Stimulated activated naive CD4-positive, alpha-beta T cell (primary cell): ENCODE measurements around the gene CIROP.

Experiments used
- DNase-seq, 6 experiments: peaks; one replicate each; lab custom pipeline; 2025; lab: John Stamatoyannopoulos, UW

Gene CIROP

DNA sequence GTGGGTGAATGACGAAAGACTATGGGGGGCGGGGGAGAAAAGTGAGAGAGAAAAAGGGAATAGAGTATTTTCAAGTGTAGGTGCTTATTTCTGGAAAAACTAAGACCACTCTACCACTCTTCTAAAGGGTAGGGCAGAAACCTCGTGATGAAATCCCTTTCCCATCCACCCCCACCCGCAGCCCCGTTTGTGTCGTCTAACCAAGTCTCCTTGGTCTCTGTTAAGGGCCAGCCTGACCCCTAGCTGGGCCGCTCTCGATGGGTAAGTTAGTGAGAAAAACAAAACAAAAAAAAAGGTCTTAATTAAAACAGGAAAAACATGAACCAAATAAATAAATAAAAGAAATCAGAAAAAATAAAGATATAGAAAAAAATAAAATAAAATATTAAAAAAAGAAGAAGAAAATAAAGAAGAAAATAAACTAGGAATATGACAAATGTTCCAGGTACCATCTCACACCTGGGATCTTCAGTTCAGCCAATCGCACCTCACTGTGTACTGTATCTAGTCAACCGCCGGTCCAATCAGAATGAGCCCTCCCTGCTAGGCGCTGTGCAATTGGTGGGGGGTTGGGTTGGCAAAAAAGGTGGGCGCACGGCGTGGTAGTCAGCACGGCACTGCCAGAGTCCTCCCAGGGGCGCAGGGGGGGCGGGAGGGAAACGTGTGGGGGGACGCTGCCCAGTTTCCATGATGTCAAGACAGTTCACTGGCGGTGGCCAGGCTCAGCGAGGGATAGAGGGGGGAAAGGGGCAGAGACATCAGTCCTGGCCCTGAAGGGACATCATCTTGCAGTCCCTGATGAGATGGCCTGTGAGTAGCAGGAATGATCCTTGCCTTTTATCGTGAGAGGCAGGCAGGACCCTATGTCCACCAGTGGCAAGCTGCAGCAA, 37.7 kb downstream of the CIROP start:
- DNase-seq, result no peak

DNA sequence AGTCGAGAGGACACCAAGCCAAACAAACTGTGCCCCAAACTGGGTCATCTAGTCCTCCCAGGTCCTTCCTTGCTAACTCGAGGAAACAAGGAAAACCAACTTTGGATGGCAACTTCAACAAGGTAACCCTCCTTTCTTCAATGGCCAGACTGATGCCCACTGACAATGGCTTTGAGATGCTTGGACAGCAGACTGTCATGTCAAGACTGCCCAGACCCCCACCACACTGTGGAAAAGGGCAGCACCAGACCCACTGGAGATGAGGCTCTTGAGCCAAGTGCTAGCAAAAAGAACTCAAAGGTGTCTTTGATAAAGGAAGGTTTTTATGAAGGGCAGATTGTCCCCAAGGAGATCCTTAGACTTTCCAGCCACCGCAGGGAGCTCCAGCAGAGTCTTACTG, 38.4 kb downstream of the CIROP start:
- DNase-seq, result no peak

DNA sequence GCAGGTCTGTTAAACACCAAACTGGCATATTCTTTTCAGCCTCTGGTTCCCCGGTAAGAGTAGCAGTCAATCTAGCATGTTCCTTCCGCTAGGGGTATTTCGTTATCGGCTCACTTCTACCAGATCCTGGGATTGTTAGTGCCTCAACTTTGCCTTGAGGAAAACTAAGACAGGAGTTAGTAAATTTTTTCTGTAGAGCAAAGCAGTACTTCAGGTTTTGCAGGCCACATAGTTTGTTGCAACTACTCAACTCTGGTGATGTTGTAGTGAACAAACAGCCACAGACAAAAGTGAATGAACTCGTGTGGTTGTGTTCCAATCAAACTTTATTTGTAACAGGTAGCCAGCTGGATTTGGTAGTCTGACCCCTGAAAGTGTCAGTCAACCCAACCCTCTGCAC, 41.2 kb downstream of the CIROP start:
- DNase-seq, result no peak

DNA sequence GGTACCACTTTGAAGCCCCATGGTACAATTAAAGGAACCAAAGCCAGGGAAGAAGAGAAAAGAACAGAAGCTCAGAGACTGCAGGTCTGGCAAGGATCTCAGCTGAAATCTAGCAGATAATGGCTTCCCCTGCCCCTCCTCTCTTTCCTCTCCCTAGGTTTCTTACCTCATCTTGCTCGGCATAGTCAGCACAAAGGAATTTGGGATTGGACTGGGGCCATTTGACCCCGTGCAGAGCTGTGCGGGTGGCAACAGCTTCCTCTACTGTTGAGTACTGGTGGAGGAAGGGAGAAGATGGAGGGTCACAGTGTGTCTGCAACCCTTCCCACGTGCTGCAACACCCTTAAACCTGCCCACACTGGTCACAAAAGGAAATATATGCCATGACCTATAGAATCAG, 42.8 kb downstream of the CIROP start:
- DNase-seq, result no peak

DNA sequence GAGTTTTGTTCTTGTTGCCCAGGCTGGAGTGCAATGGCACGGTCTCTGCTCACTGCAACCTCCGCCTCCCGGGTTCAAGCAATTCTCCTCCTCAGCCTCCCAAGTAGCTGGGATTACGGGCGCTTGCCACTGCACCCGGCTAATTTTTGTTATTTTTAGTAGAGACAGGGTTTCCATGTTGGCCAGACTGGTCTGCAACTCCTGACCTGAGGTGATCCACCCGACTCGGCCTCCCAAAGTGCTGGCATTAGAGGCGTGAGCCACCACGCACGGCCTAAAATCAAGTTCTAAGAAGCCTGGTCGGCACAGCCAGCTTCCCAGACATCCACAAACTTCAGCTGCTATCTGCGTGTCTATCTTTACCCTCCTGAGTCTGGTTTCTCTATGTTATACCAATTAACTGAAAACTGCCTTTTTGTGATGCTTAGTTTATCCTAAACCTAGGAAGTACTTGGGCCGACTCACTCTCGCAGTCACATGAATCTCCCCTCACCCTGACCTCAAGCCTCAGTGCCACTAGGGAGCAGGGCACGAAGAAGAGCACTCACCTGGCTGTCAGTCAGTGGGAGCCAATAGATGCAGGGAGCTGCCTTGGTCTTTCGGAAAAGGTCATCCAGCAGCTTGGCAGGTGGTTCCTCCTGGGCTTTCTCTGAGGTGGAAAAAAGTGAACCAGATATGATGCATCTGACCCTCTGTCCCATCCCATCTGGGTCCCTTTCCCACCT, 44.1 kb downstream of the CIROP start:
- DNase-seq, result no peak

DNA sequence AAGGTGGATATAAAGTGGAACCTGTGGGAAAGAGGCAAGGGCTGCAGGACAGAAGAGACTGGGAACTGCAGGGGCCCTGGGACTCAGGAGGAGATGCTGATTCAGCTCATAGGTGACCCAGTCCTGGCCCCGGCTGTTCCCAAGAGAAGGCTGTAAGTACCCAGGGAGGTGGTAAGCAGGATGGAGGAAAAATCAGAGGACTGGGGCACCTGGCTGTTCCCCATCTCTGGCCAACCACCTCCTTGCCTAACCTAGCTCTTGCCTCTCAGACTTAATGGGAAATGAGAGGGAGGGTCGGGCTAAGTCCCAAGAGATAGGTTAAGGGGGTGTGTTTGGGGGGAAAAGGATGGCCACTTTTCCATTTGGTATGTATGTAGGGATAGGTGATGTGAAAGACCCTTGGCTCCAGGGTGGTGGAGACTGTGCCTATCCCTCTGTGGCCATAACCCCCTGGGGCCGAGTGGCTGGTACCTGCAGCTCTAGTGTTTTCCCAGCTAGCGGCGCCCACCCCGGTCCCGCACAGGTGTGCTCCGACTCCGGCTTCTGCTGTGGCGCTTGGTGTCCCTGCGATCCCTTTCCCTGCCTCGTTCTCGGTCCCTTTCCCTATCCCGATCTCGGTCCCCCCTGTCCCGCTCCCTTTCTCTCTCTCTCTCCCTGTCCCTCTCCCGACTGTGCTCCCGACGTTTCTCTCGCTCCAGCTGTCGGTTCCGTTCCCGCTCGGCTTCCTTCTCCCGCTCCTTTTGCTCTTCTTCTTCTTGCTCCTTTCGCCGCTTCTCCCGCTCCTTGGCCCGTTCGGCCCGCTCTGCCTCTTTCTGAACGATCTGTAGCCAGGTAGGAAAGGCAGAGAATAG, 45.9 kb downstream of the CIROP start:
- DNase-seq, result no peak

DNA sequence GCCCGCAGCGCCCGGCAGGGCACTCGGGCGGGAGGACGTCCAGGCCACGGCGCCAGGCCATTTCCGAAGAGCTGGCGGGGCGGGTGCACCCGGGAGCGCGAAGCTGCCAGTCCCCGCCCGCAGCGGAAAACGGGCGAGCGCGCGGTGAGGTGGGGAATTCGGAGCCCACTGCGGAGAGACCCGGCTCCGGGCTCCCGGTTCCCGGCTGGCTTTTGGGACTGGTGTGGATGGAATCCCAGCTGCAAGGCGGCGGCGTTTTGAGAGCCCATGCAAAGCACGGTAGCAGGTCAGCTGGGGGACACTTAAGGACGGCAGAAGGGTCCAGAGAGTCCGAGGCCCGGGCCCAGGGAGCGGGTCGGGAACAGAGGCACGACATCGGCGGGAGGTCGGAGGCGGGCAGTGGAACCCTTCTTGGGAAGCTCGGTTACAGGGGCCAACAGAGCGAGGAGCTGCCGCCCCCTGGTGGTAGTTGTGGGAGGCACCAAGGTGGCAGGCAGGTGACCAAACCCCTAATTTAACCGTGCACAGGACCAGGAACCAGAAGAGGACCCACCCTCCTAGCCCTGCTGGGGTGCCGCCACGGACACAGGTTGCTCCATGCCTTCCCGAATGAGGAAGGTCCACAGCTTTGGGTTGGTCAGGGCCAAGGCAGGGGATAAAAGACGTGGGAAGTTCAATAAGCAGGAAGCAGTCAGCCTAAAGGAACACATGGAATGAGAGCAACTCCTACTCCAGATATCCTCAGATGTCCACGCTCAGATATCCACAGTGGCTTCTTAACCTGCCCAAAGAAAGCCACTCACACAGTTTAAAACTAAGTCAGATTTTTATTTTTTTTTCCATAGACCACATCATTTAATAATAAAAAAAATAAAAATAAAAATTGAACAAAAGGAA, 46.8 kb downstream of the CIROP start:
- DNase-seq, result no peak

DNA sequence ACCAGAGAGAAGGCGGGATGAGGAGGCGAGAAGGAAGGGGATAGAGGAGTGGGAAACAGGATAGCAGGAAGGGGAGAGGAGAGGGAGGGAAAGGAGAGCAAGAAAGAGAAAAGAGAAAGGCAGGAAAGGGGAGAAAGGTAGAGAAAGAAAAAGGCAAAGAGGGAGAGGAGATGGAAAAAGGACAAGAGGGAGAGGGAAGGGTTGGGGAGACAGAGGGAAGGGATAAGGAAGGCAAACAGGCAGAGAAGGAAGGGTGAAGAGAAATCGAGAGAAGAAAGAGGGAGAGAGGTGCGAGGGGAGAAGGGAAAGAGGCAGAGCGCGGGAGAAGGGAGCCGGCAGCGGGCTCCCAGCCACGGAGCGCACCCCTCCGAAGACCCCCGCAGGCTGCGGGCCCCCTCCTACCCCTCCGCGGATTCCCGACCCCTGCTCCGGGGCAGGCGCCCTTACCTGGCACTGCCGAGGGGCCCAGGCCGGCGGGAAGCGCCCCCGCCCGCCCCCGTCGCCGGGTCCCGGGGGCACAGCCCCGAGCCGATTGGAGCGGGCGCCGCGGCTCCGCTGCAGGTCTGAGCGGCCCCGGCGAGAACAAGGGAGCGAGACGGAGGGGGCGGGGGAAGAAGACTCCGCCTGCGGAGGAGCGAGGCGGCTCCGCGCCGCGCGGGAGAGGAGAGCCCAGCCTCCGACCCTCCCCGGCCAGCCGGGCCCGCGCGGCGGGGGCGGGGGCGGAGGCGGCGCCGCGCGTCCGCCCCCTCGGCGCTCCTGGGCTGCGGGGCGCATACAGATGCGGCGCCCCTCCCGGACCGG, 47.6 kb downstream of the CIROP start, which contains the start of gene CDH24:
Gene CDH24, minus strand, starts transcription at position 565 of the 801 bp plus-strand sequence. CDS start 1,787 bp downstream, outside the sequence.
- DNase-seq, result no peak

DNA sequence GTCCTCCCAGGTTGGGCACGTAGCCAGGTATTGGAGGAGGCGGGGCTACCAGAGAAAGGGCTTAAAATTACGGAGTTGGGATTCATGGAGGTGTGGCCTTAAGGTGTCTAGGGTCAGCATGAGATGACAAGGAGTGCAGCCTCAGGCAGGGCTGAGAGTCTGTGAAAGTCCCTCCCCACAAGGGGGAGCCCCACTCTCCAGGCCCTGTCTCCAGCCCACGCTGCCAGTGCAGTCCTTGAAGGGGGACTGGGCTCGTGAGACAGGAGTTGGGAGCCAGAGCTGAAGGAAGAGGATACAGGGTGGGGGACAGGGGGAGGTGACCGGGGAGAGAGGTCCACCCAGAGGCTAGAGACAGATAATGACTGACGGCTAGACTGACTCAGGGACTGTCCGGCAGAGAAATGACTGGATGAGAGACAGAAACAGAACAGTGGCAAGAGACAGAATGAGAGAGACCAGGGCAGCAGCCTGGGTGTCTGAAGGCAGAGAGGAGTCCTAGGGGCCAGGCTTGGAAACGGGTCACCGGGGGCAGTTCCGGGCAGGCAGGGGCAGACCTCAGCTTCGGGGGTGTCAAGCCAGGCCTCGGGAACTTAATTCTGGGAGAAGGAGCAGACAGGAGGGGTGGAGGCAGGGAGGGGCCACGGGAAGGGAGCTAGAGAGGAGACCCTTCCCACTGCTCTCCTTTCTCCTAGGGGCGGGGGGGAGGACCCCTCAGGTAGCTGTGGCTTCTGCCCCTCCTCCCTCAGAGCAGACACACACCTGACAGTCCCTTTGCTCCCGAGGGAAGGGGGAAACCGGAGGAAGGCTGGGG, 48.4 kb downstream of the CIROP start:
- DNase-seq, result no peak

DNA sequence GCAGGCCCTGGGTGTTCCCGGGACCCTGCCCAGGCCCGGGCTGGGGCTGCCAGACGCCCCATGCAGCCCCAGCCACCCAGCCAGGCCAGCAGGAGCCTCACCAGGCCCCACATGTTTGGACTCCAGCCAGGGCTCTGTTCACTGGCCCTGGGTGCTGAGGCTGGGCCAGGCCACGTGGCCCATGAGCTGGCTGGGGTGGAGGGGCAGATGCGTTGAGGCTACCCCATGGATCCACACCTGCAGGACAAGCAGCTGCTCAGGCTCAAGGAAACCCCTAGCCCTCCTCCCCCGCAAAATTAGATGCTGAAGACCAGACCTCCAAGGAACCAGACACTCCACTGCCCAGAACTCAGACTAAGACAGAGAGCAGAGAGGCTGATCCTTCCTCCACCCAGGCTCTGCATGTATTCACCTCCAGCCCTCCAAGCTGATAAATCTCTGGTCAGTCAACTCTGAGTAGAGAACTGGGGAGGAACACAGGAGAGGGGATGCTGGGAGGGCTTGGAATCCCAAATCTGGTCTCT, 49.1 kb downstream of the CIROP start:
- no peak for DNase-seq

DNA sequence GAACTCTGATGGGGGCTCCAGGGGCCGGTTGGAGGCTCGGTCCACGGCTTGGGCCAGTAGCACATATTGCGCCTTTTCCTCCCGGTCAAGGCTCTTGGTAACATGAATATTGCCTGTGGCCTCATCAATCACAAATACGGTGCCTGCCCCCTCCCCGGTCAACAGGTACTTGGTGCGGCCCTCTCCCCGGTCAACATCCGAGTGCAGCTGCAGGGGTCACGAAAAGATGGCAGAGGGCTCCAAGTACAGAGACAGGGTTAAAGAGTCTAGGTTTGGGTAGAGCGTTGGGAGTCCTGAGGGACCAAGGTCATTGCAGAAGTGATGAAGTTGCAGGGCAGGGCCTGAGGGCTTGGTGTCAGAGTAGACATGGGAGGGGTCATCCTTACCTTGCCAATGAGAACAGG, 49.6 kb downstream of the CIROP start:
- DNase-seq, result no peak

DNA sequence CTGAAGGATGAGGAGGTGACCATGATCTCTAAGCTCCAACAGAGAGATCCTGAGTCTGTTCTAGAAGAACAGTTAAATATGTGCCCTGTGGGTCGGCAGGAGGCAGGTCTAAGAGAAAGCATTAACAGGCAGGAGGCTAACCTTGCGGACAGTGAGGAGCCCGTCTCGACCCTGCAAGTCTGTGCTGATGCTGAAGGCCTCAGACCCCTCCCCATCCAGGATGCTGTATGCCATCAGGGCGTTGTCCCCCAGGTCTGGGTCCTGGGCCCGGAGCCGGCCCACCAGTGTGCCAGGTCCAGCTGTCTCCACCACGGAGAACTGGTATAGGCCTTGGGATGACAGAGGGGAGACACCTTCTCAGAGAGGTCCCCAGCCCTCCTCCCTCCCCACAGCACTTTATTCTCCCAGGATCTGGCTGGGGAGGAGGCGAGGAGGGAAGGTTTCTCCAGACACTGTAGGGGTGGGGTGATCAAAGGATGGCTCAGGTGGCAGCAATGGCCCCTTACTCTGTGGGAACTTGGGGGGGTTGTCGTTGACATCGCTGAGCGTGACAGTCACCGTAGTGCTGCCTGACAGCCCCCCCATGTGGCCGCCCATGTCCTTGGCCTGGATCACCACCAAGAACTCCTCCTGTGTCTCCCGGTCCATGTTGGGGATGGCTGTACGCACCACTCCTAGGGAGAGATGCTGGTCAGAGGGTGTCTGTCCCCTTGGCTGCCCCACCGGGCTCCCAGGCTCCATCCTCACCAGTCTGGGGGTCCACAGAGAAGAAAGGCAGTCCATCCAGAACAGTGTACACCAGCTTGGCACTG, 50.6 kb downstream of the CIROP start:
- no peak for DNase-seq

DNA sequence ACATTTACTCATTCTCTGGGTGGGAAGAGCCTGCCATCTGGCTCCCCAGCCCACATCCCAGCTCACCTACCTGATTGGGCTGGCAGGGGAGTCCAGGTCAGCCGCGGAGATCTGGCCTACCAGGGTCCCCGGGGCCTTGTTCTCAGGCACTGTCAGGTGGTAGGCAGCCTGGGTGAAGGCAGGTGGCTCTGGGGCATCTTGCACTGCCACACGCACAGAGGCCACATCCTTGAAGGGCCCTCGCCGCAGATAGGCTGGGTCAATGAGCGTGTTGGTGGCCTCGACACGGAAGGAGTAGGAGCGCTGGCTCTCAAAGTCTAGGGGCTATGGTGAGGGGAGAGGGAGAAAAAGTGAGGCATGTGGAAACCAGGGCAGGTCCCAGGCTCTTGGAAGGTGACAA, 51.4 kb downstream of the CIROP start:
- DNase-seq, result no peak

DNA sequence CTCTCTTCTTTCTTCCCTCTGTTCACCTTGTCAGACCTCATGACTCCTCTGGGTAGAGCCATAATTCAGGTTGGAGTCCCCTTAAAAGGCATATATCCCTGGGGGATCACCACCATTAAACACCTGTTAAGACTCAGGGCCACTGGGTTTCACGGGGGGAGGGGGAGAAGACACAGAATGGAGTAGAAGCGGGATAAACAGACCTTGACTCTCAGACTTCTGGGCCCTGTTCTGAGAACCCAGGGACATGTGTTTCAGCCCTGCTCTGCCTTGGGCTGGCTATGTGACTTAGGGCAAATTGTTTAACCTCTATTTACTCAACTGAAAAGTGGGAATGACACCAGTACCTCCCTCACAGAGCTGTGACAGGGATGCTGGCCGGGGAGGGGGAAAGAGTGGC, 52.1 kb downstream of the CIROP start:
- DNase-seq, result no peak

DNA sequence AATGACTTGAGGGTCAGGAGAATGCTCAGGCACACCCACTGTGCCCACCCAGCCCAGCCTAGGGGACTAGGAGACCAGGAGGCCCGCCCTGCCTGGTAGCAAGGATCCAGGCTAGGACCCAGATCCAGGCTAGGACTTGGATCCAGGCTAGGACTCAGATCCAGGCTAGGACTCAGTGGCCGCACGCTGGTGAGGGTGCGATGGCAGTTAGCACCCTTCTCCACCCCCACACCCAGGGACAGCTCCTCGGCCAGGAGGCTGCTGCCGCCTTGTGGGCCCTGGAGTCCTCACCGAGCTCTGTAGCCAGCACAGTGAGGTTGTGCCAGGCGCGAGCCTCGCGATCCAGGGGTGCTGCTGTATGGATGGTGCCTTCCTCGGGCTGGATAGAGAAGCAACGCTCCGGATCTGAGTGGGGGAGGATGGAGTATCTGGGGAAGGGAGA, 52.6 kb downstream of the CIROP start:
- no peak for DNase-seq

DNA sequence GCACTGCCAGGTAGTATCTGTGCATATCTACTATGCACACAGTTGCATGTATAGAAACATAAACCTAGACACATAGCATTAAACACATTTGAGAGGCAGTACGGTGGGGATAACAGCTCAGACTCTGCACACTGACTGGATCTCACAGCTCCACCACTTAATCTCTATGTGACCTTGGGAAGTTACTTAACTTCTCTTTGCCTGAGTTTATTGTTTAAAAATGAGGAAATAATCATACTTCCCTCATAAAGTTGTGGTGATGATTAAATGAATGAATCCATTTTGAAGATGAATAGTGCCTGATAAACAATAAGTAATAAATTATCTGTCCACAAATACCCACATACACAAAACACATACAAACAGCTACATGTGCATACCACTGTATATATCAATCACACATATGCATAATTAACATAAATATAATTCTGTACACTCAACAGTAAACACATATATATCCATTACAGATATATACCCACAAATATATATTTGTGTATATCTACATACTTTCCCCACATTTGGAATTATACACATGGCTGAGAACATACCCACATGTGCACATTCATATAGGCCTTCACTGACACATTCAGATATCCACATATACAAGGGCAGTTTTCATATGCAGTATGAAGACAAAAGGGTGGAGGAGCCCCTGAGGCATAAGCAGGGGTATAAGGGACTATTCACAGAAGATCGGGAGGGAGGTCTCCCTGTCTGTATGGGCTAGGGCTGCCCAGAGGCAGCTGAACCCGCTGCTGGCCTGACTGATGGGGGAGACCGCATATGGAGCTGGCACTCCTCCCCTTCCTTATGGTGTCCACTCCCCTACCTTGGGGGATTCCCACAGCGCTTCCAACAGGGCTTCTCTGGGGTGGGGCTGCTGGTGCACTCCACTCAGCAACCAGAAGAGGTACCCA, 53.4 kb downstream of the CIROP start:
- no peak for DNase-seq
